Fibroblast of peridontal ligament (primary cell): Measurements from ENCODE around the gene P2RX2.

Source experiments
- DNase-seq: peaks from one replicate; pipeline ENCODE4 v3.0.0-alpha.2; 2010; ENCODE audit errors: extremely low read depth

Gene P2RX2

DNA sequence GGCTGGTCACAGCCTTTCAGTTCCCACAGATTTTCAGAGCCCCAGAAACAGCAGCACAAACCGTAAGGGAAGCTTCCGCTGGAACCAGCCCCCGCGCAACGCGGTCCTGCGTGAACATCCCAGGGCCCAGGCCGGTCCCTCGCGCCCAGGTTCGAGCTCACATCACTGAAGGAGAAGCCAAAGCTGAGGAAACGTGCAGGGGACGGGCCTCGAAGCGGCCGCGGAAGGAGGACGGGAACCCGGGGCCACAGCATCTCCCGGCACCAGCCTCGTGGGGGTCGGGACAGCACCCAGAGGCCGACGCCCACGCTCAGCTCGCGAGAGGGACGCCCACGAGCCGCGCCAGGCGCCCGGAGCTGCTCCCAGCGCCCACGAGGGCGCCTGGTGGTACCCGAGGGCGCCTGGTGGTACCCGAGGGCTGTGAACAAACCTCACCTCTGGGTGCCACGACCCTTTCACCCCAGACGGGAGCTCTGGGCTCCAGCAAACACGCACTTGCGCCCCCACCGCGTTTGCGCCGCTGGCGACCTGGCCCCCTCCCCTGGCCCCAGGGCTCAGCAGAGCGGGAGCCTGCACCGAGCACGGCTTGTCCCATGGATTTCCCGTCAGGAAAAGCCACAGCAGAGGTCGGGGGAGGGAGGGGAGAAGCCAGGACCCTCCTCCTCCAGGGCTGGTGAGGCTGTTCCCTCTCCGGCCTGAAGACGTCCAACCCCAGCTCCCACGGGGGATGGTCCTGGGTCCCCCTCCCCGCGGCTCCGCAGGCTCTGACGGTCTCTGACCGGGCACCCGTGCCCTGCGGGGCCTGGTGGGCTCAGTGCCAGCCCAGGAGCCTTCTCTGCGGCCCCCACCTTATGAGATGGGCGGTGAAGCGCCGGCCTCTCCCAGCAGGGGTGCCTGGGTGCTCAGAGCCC is 15.1 kb upstream of the P2RX2 start:
- DNase-seq: no peak

DNA sequence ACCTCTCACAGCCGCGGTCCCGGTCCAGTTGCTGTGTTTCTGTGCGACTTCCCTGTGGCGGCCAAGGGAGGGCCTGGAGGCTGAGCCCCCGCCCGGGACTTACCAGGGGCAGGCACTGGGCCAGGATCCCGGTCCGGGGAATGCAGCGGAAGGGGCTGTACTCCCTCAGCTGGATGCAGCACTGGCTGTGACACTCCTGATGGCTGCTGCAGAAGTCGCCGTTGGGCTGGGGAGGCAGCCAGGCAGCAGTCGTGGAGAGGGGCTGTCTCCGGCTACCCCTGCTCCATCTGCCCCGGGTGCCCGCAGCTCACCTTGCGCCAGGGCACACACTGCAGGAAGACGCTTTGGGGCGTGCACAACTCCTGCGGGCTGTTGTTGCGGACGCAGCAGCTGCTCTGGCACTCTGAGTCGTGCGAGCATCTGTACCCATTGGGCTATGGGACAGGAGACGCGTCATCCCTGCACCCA is 14.4 kb upstream of the P2RX2 start:
- no peak for DNase-seq

DNA sequence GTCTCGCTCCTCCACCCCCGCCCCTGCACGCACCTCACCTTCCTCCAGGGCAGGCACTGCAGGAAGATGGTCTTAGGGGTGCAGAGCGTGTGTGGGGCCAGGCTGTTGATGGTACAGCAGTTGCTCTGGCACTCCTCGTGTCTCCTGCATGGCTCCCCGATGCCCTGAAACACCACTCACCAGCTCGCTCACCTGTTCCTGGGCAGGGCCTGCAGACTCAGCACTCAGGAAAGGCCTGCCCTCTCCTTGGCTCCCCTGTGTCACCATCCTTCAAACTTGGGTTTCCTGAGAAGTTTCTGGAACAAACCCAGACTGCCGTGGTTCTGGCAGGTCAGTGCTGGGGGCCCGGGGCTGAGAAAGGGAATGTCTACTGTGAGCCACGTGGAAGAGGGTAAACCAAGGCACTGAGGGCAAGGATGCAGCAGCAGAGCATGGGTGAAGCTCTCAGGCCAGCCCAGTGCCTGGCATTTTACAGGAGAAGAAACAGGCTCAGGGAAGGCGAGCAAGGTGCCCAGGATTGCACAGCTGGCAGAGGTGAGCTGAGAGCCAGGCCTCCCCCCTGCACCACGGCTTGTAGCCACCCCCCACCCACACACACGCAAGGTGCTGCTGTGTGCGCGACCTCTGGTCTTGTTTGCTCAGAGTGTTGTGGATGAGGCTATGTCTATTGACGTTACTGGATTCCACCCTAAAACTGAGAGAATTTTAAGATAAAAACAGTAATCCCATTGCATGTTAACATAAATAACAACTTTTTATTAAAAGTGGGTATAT is 13.7 kb upstream of the P2RX2 start:
- no peak for DNase-seq

DNA sequence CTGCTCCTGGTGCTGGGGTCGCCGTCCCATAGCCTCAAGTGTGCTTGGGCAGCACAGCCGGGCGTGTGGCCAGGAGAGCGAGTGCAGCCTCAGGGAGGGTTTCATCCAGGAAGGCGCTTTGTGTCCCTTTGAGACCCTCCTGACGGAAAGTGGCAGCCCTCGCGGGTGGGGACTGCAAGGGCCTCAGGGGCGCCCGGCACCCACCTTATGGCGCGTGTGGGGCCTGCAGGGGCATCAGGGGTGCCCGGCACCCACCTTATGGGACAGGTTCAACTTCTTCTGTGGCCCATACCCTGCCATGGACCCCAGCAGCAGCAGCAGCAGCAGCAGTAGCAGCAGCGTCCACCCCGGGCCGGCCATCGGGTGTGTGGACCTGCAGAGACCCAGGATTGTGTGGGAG is 12.7 kb upstream of the P2RX2 start:
- DNase-seq: no peak

DNA sequence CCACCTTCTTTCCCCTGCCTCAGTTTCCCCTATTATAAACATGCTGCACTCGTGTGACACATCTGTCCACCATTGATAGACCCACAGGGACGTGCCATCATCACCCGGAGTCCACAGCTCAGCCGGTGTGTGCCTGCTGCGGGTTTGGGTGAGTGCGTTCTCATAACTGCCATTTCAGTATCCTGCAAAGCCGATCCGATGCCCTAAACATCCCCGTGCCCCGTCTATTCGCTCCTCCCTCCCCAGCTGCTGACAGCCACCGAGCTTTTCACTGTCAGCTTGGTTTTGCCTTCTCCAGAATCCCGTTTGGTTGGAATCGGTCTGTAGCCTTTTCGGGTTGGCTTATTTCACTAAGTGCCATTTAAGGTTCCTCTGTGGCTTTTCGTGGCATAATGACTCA is 12.1 kb upstream of the P2RX2 start:
- no peak for DNase-seq

DNA sequence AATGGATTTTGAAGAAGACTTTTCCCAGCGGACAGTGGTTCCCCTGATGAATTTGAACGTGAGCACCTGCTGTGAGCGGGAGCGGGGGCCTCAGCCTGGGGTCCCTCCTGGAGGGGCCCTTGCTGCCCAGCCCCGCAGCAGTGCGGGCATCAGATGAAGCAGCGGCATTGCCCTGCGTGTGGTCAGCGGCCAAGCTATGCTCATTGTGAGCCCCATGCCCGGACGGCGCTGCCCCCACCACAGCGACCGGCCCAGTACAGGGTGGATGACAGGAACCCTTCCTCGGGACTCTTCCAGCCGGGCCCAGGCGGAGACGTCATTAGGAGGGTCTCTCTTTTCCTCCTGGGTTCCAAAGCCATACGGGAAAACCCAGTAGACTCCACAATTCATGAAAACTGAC is 11.6 kb upstream of the P2RX2 start:
- DNase-seq: no peak

DNA sequence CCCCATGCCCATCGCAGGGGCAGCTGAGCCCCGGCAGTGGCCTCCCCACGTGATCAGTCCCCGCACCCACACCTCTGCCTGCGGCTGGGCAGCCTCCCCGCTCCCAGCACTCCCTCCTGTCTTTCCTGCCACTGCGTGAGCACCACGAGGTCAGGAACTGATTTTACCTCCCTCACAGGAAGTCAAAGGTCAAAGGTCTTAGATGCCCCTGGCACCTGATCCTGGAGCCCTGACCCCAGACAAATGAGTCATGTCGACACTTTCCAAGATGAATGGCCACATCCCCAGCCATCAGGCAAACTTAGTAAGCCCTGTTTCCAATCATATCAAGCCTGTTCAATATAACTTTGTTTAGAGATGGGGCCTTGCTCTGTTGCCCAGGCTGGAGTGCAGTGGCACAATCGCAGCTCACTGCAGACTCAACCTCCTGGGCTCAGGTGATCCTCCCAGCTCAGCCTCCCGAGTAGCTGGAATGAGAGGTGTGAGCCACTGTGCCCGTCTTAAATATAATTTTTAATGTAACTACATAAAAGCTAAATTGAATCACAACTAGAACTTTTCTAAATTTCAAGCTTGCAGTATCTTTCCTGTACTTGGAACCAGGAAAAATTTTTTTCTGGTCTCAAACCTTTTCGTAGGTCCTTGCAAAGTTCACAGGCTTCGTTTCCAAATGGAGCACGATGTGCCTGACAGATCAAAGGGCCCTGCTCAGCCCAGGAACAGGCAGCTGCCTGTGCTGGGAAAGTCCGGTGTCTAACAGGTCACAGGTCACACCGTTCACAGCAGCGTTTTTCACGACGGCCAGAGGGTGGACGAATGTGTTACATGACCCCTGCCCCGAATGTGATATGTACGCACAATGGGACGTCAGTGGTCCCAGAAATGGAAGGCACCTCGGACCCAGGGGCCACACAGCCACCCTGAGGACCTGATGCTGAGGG is 10.1 kb upstream of the P2RX2 start:
- no peak for DNase-seq

DNA sequence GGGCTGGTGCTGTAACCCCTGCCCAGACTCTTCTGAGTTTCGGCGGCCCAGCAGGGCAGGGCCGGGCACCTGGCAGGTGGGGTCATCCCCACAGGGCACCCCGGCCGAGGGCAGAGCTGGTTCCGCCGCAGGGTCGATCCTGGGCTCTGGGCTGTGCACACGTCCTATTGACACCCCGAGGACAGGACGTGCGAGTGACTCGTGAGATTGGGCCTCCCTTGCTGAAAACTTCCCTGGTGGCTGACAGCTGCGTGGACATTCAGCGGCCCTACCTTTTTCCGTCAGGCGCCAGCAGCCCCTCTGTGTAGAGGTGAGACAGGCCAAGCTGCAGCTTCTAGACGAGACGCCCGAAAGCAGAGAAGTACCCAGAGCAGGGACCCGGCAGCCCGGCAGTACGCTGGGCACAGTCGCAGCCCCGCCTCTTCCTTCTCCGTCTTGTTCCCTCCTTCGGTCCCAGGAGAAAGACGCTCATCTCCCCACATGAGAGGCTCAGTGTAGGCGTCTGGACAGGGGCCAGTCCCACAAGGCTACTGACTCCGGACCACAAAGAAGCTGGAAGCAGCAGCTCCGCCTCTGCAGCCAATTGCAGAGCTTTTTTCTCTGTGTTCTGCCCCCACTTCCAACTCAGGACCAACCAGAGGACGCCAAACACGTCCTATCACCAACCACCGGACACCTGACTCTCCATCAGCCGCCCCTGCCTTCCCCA is 8.4 kb upstream of the P2RX2 start, which contains the start of gene LRCOL1:
LRCOL1 (minus strand) TSS at position 532 of the 709 bp plus-strand sequence. CDS start 4,331 bp downstream, outside the sequence.
- DNase-seq: peak; percentile 63

DNA sequence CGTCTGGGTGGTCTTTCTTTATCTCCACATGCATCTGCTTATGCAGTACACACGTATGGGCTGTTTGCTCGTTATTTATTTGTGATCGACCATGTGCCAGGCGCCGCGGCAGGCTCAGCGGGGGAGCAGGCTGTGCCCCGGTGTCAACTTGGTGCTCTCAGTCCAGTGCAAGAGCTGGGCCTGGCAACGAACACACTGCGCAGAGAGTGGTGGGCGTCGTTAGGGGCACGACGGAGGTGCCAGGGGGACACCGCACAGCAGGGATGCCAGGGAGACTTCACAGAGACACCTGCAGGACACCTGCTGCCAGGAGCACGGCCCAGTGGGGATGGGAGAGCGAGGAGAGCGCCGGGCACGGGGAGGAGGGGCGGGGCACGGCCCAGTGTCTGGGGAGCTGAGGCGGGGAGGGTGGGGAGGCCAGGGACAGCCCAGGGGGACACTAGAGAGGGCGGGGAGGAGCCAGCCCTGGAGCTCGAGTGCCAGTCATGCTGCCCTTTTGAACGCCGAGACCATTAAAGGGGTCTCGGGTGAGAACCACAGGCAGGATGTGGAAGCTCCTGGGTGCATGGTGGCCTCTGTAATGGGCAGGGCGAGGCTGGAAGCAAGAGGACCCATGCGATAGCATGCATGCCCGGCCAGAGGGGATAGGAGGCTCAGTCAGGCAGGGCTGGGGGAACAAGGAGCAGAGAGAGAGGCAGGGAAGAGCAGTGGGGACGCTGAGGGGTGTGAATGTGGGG is 7.5 kb upstream of the P2RX2 start:
- DNase-seq: no peak

DNA sequence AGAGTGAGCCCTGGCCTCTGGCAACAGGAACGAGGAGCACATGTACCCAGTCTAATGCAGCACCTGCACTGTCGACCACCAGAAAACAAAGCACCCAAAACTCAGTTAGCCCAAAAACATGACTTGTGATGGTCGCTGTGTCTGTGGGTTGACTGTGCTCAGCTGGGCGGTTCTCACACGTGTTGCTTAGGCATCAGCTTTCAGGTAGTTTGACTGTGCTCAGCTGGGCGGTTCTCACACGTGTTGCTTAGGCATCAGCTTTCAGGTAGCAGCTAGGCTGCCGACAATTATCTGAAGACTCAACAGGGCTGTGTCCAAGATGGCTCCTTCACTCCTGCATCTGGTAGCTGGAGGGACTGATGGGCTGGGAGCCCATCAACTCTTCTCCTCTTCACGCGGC is 7.0 kb upstream of the P2RX2 start:
- DNase-seq: no peak

DNA sequence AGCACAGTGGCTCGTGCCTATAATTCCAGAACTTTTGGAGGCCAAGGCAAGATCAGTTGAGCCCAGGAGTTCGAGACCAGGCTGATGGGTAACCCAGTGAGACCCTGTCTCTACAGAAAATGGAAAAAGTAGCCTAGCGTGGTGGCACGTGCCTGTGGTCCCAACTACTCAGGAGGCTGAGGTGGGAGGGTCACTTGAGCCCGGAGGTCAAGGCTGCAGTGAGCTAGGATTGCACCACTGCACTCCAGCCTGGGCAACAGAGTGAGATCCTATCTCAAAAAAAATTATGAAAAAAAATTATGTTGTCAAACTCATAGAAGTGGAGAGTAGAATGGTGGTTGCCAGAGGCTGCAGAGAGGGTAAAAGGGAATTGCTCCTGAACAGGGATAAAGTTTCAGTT is 4.5 kb upstream of the P2RX2 start:
- DNase-seq: no peak

DNA sequence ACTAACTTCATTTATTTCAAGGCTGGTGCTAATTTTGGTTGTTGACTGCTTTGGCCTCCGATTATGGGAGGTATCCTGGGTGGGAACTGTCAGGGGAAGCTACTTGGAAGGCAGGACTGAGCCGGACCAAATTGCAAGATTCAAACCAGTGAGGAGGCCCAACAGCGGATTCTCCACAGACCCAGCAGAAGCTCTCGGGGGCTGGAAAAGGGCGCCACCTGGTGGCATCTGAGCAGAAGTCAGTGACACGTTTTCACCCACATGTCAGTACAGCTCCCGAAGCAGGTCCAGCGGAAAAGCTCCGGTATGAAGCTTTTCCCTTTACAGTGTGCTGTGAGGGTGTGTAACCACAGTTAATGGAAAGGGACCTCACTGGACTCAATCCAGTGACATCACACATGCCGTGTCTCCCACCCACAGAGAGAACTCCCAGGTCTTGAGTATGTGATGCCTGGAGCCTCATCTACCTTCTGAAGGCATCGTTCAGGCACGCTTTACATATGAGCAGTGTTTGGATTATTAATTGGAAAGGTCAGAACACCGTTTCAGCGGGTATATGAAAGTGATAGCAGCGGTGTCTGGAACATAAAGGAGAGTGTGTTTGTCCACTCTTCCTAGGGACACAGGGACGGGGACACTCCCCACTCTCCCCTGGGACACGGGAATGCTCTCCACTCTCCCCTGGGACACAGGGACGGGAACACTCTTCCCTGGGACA is 3.6 kb upstream of the P2RX2 start:
- peak; percentile 85 for DNase-seq

DNA sequence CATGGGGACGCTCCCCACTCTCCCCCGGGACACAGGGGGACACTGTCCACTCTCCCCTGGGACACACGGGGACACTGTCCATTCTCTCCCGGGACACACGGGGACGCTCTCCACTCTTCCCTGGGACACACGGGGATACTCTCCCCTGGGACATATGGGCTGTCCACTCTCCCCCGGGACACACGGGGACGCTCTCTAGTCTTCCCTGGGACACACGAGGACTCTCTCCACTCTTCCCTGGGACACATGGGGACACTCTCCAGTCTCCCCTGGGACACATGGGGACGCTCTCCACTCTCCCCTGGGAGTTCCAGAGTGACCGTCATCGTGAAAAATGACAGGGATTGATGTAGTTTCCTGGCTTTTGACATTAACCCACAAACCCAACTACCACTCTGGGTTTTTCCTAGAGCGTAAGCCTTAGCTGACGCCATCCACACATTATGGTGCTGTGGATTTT is 3.0 kb upstream of the P2RX2 start:
- no peak for DNase-seq

DNA sequence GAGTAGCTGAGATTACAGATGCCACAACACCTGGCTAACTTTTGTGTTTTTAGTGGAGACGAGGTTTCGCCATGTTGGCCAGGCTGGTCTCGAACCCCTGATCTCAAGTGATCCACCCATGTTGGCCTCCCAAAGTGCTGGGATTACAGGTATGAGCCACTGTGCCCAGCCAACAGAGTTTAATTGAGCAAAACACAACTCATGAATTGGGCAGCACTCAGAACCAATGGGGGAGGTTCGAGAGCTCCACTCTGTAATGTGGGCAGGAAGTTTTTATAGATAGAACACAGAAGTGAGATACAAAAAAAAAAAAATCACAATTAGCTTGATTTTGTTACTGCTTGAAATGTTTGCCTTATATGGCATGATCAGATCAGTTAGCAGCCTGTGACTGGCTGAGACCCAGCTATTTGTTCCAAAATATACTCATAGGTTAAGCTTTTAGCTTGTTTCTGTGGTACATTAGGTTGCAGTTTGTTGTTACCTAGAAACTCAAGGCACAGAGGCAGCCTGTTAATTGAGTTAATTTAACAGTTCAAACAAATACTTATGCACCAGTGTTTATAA is 1.4 kb upstream of the P2RX2 start:
- no peak for DNase-seq

DNA sequence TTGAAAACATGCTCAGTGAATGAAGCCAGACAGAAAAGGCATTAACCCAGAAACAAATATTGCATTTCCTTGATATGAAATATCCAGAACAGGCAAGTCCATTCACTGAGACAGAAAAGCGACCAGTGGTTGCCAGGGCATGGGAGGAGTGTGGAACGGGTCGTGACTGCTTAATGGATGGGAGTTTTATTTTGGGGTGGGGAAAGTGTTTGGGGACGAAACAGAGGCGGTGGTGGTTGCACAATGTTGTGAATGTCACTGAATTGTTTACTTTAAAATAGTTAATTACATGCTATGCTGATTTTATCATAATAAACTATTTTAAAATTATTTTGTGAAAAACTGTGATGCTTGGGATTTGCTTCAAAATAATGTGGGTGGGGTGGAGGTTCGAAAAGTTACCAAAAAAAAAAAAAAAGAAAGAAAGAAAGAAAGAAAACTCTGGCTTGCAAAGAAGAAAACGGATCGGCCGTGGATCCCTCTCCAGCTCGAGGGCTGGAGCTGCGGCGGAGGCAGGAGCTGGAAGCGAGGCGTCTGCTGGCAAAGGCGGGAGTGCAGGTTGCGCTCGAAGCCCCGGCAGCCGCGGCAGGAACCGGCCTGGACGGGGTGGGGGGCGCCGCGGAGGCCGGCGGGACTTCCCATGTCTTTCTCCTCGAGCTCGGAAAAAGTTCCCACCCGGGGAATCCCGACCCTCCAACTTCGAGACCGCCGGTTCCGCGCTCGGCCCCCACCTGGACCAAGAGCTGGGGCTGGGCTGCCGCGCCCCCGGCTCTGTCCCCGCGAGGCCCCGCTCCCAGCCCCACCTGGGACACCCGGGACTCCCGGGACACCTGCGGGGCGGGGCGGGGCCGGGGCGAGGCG is 524 bp upstream of the P2RX2 start:
- no peak for DNase-seq

DNA sequence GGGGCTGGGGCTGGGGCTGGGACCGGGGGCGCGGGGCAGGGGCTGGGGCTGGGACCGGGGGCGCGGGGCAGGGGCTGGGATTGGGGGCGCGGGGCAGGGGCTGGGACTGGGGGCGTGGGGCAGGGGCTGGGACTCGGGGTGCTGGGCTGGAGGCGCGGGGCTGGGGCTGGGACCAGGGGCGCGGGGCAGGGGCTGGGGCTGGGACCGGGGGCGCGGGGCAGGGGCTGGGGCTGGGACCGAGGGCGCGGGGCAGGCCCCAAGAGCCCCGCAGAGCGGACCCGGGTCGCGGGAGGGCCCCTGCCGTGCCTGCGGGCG is 452 bp downstream of the P2RX2 start:
- DNase-seq: no peak

DNA sequence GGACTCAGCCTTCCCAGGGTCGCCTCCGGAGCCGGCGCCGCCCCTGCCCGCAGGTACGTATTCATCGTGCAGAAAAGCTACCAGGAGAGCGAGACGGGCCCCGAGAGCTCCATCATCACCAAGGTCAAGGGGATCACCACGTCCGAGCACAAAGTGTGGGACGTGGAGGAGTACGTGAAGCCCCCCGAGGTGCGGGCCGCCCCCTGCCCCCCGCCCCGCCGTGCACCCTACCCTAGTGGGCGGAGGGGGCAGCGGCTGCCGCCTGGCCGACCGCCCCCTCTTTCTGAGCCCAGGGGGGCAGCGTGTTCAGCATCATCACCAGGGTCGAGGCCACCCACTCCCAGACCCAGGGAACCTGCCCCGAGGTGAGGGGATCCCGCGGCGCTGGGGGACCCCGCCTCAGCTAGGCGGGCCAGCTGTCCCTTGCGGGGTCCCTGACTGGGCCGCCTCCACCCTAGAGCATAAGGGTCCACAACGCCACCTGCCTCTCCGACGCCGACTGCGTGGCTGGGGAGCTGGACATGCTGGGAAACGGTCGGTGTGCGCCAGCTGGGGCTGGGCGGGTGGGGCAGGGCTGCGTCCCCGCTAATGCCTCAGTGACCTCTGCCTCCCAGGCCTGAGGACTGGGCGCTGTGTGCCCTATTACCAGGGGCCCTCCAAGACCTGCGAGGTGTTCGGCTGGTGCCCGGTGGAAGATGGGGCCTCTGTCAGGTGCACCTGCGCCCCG is 973 bp downstream of the P2RX2 start:
- DNase-seq: no peak
